Aortic smooth muscle cell (primary cell): Measurements from ENCODE around the gene CERS5. TPM values are rescaled to one million over a fixed set of nuclear protein-coding genes. Genes with fewer than 3 reads are reported as not detected.

Experiments used
- total RNA-seq: library from RNA; depleted of rRNA; stranded (reverse); fragments of >200 nt; gene quantifications from 2 replicates; pipeline ENCODE4 v1.2.3, GENCODE V29; 2014

The CERS5 gene
- total RNA-seq = 44.8 and 52.8 TPM in 2 replicates

GRCh38 chr12:50167049-50167828, at the start of gene CERS5:
Gene CERS5, minus strand, starts transcription at chr12:50167369. Its CDS starts 72 bp downstream, at chr12:50167297.

GRCh38 chr12:50111693-50112455, 55.3 kb downstream of the CERS5 start, which contains the start of gene COX14:
Gene COX14, plus strand, starts transcription at chr12:50112236. Its CDS starts 7,808 bp downstream, at chr12:50120044.

GRCh38 chr12:50103767-50104321, 63.3 kb downstream of the CERS5 start, which contains the start of gene GPD1:
Gene GPD1, plus strand, starts transcription at chr12:50104008. Its CDS starts 43 bp downstream, at chr12:50104051.

GRCh38 chr12:50084775-50085614, 82.2 kb downstream of the CERS5 start, which contains the start of gene SMARCD1:
Gene SMARCD1, plus strand, starts transcription at chr12:50085342. Its CDS starts 28 bp downstream, at chr12:50085370.

Other genes starting within 250 kb of the CERS5 start
- not detected in 2 replicates for gene AQP2, start 216.6 kb downstream of the CERS5 start, total RNA-seq
- 0.19 and 0.26 TPM in 2 replicates for gene AQP5, start 205.5 kb downstream of the CERS5 start, total RNA-seq
- gene AQP6, start 194.4 kb downstream of the CERS5 start, total RNA-seq = 0.12 and 0.13 TPM in 2 replicates
- gene RACGAP1, start 141.9 kb downstream of the CERS5 start, total RNA-seq = 58.3 and 78.9 TPM in 2 replicates
- 1.3 and 1.4 TPM in 2 replicates for gene ASIC1, start 109.8 kb downstream of the CERS5 start, total RNA-seq
- 21.8 and 27.8 TPM in 2 replicates for gene SMARCD1, start 82.0 kb downstream of the CERS5 start, total RNA-seq
- gene GPD1, start 63.4 kb downstream of the CERS5 start, total RNA-seq = 0.13 and 0.44 TPM in 2 replicates
- gene COX14, start 55.1 kb downstream of the CERS5 start, total RNA-seq = 45.6 and 65.3 TPM in 2 replicates
- 89.8 and 116 TPM in 2 replicates for gene LIMA1, start 116.2 kb upstream of the CERS5 start, total RNA-seq
- gene FAM186A, start 229.2 kb upstream of the CERS5 start, total RNA-seq = not detected in 2 replicates
- 32.6 and 33.0 TPM in 2 replicates for gene LARP4, start 233.5 kb upstream of the CERS5 start, total RNA-seq